K562 treated with DMSO at 1 percent for 48 hours (cell line): ENCODE results near the gene ZNF518B. TPM values are rescaled to one million over a fixed set of nuclear protein-coding genes. Genes with fewer than 3 reads are reported as not detected.

Experiments
- total RNA-seq: library from RNA; unstranded; fragments of 300-600 nt; gene quantifications from 2 replicates; pipeline ENCODE4 v1.2.3, GENCODE V29; 2022; ENCODE audit warnings: low replicate concordance; ENCODE audit errors: extremely low read depth

Gene ZNF518B
- not detected in 2 replicates for total RNA-seq

GRCh38 chr4:10457255-10457801 is at the start of gene ZNF518B:
TSS of gene ZNF518B (minus strand) at chr4:10457426. CDS start at chr4:10446328, 11,098 bp downstream.

Other genes with a start within 250 kb of the ZNF518B start
- gene CLNK, start 227.3 kb upstream of the ZNF518B start, total RNA-seq: not detected in 2 replicates